AG08396 (cell line): ENCODE measurements around the gene FZD2.

Experiments used
- DNase-seq: peaks from one replicate; pipeline ENCODE4 v3.0.0; 2012; ENCODE audit warnings: low spot score, mixed read lengths

The FZD2 gene

DNA sequence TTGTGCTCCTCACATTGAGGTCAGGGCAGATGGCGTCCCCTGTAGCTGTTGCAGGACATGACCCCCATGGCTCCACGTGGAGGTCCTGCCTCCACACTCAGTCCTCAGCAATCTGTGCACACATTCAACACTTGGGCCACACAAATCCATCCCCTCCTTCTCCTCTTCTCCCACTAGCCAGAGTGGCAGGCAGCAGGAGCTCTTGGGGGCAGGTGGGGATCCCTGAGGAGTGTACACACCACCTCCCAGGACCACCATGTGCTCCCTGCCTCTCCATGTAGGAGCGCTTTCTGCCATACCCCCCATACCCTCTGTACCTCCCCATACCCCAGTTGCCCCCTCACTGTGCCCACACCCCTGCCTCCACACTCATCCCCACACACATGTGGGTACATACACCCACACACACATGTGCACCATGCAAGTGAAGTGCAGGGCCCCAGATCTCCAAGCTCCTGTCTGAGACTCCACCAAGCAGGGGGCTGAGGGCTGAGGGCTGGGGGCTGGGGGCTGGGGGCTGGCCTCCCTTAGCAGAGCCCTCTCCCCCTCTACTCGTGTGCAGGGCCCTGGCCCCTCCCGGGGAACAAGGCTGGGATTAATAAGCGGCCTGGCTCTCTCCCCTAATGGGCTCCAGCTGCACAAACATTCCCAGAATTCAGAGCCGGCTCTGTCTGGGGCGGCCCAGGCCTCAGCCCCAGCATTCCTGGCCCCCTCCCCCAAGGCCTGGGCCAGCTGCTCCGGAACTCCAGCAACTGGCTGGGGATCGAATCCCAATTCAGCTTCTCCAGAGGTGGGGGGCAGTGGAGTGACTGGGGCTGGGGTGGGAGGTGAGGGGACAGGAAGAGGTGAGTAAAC lies 50.8 kb downstream of the FZD2 start:
- DNase-seq: peak; percentile 82

DNA sequence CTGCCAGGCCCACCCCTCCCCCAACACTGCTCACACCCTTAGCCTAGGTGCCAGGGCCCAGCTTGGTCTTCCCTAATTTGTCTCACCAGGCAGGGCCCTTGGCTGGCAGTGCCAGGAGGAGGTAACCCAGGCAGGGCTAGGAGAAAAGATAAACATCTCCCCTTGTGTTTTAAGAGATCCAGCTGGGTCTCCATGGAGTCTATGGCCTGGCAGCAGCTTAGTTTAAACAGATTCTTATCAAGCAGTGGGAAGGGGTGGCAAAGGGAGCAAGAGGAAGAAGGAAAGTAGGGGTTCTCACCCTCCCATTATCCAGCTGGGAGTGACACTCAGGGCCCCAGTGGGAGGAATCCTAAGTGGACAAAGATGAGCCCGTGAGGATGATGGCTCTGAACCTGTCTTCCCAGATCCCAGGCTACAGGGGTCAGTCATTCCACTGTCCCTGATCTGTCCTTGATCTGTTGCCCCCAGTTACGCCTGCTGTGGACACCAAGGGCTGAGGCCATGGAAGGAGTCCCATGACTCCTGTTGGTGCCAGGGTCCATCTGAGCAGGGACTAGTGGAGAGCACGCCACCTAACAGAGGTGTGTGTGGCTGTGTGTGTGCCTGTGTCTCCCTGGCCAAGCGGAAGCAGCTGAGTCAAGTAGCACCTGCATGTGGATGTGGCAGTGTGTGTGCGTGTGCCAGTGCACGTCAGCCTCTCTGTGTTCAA lies 51.6 kb downstream of the FZD2 start:
- DNase-seq: peak; percentile 5

GRCh38 chr17:44610331-44610730 lies 53.0 kb downstream of the FZD2 start:
- peak; percentile 1 for DNase-seq
